Esophagus (tissue), 2 donors: ENCODE results near the gene PHYHIPL. TPM values are rescaled to one million over a fixed set of nuclear protein-coding genes. Genes with fewer than 3 reads are reported as not detected.
"Not testable (repeated sequence)": the region's sequence is repeated elsewhere in the genome, so short reads cannot be mapped to it uniquely, and the experiment has no call there.

Source experiments
- H3K27ac ChIP-seq, 2 donors: one replicate each; pipeline ENCODE4 v1.5.1; 2013; ENCODE audit warnings: low read depth in 2 of 2, mild to moderate bottlenecking in 2 of 2, inconsistent platforms in 1 of 2, low read length in 1 of 2, moderate library complexity in 1 of 2
- H3K27me3 ChIP-seq, 2 donors: one replicate each; pipeline ENCODE4 v1.6.1; 2013; ENCODE audit warnings: low read length in 2 of 2, control low read depth in 1 of 2, mild to moderate bottlenecking in 1 of 2; ENCODE audit not compliant: insufficient read depth in 2 of 2, control insufficient read depth in 1 of 2
- H3K36me3 ChIP-seq, 2 donors: one replicate each; pipeline ENCODE4 v1.6.1; 2013; ENCODE audit warnings: low read length in 1 of 2; ENCODE audit not compliant: control insufficient read depth in 2 of 2, insufficient read depth in 2 of 2
- H3K4me1 ChIP-seq, 2 donors: one replicate each; pipeline ENCODE4 v1.6.1; 2013; ENCODE audit warnings: low read length in 1 of 2; ENCODE audit not compliant: control insufficient read depth in 2 of 2, insufficient read depth in 2 of 2
- H3K4me3 ChIP-seq, 2 donors: one replicate each; pipeline ENCODE4 v1.5.1; 2013; ENCODE audit warnings: low read length in 2 of 2, mild to moderate bottlenecking in 2 of 2, low read depth in 1 of 2, moderate library complexity in 1 of 2
- H3K9me3 ChIP-seq, 2 donors: one replicate each; pipeline ENCODE4 v1.6.1; 2013; ENCODE audit warnings: mild to moderate bottlenecking in 2 of 2, low read depth in 1 of 2, low read length in 1 of 2, moderate library complexity in 1 of 2; ENCODE audit not compliant: control insufficient read depth in 2 of 2, insufficient read depth in 1 of 2
- WGBS, 2 donors: extraction: QIAGEN DNeasy Blood & Tissue Kit; methylation state at CpG; one replicate each; pipeline ENCODE4 v1.1.7; 2013; 5-methylcytosine and 5-hydroxymethylcytosine counted together
- polyA plus RNA-seq, 2 donors: library from polyadenylated mRNA; stranded (reverse); fragments of 200-250 nt; gene quantifications; one replicate each; pipeline ENCODE4 v1.2.3, GENCODE V29; 2013
- donor health status: healthy with polysubstance abuse.
- donor health status: Bipolar disorder and iron deficiency.

The PHYHIPL gene
- polyA plus RNA-seq, 2 donors = 0.05 to 0.08 TPM

DNA sequence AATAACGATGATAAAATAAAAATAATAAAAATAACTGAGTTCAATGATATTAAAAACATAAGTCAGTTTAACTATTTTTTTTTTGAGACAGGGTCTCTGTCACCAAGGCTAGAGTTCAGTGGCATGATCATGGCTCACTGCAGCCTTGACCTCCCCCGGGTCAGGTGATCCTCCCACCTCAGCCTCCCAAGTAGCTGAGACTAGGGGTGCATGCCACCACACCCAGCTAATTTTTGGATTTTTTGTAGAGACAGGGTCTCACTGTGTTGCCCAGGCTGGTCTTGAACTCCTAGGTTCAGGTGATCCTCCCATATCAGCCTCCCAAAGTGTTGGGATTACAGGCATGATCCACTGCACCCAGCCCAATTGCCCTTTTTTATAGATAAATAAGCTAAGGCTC lies 47.2 kb downstream of the PHYHIPL start:
- not testable (repeated sequence) for H3K27me3 ChIP-seq, H3K27ac ChIP-seq, H3K4me3 ChIP-seq, H3K4me1 ChIP-seq, H3K36me3 ChIP-seq, H3K9me3 ChIP-seq
- WGBS, 2 donors = 89 to 93% methylated on average over 2 of the region's 2 CpGs

DNA sequence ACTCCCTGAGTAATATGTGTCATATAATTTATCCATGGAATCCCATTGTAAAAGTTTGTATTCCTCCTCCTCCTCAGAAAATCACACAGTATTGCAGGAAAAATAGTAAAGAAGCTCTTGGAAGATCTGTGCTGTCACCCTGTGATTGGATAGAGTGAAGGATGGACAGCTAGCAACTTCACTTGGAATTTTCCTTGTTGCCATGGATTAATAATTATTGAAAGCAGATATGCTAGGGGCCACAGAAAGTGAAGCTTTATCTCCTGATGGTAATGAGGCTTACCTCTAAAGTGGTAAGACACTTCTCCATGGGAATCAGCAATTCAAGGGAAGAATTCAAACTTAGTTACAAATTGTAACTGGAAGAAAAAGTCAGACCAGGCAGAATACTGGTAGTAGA lies 48.8 kb downstream of the PHYHIPL start:
- Histone ChIP-seq H3K4me1 (no peaks in the 10 kb centered on the region), H3K27me3 (no peaks in the 10 kb centered on the region), H3K9me3 (no peaks in the 10 kb centered on the region), H3K36me3 (no peaks in the 10 kb centered on the region), H3K4me3 (no peak overlapping the region), H3K27ac (no peak overlapping the region)

DNA sequence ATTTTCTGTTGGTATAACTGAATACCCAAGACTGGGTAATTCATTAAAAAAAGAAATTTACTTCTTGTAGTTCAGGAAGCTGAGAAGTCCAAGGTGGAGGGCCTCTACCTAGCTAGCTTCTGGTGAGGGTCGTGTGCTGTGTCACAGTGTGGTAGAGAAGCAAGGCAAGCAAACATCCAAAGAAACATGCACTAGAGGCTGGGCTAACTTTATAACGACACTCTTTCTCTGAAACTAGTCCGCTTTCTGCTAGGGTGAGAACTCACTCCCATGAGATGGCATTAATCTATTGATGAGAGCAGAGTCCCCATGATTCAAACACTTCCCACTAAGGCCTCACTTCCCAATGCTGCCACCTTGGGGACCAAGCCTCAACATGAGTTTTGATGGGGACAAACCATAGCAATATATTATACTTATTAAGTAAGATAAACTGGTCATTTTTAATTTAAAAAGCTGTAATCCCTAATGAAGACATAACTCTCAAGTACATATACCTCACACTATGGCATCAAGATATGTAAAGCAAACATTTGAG lies 50.8 kb downstream of the PHYHIPL start:
- no peaks in the 10 kb centered on the region for H3K4me1 ChIP-seq
- no peaks in the 10 kb centered on the region for H3K36me3 ChIP-seq
- no peaks in the 10 kb centered on the region for H3K9me3 ChIP-seq
- no peak overlapping the region for H3K27ac ChIP-seq
- 85 to 89% methylated on average over 3 of the region's 3 CpGs for WGBS, 2 donors
- no peaks in the 10 kb centered on the region for H3K27me3 ChIP-seq
- no peak overlapping the region for H3K4me3 ChIP-seq

DNA sequence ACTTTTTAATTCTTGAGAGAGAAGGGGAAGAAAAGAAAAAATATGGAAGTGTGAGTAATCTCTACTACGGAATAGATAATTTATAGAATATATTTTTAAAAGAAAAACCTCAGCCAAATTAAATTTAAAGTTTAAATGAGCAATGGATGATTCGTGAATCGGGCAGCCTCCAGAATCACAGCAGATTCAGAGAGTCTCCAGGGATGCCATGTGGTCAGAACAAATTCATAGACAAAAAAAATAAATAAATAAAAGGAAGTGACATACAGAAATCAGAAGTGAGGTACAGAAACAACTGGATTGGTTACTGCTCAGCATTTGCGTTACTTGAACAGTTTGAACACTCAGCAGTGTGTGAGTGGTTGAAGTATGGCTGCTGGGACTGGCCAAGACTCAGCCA lies 53.0 kb downstream of the PHYHIPL start:
- Histone ChIP-seq H3K4me3 (no peak overlapping the region), H3K9me3 (no peaks in the 10 kb centered on the region), H3K27ac (no peak overlapping the region), H3K27me3 (no peaks in the 10 kb centered on the region), H3K4me1 (no peaks in the 10 kb centered on the region), H3K36me3 (no peaks in the 10 kb centered on the region)
- WGBS, 2 donors = 95 to 96% methylated on average over 4 of the region's 4 CpGs

DNA sequence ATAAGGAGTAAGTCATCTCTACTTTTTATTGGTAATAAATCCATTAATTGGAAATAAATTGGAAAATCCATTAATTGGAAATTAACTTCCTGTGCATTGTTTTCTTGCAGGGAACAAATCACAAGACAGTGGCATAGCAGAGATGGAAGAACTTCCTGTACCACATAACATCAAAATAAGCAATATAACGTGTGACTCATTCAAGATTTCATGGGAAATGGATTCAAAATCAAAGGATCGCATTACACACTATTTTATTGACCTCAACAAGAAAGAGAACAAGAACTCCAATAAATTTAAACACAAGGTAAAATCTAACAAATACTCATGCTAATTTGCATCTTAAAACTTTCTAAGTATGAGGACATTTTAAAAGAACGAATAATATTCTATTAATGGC lies 57.8 kb downstream of the PHYHIPL start:
- H3K4me1 ChIP-seq = no peaks in the 10 kb centered on the region
- 69 to 78% methylated on average over 3 of the region's 3 CpGs for WGBS, 2 donors
- H3K9me3 ChIP-seq = no peaks in the 10 kb centered on the region
- no peak overlapping the region for H3K4me3 ChIP-seq
- no peaks in the 10 kb centered on the region for H3K27me3 ChIP-seq
- H3K27ac ChIP-seq = no peak overlapping the region
- no peaks in the 10 kb centered on the region for H3K36me3 ChIP-seq

DNA sequence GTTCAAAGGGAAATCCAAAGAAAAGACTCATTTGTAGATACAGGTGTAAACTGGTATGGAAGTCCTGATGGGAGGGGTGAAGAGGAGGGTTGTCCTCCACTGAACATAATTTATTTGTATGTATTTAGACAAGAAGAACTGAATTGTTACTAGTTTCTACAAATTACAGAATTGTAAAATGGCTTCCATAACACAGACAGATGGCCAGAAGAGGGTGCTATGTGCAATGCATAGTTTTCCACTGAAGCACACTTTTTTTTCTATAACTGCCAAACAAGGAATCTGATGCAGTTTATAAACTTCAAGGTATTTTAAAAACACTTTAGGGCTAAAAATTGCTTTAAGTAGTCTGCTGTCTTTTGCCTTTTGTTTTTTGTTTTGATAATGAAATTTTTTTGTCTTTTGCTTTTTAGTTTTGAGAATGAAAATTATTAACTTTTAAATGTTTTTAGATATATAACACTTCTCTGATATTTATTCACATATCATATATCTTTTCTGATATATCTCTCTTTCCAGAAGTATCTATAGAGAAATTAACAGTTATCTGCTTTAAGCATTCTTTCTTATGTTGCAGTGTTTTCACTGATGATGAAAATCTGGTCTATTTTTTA lies 58.5 kb downstream of the PHYHIPL start:
- no peaks in the 10 kb centered on the region for H3K4me1 ChIP-seq
- H3K4me3 ChIP-seq = no peak overlapping the region

DNA sequence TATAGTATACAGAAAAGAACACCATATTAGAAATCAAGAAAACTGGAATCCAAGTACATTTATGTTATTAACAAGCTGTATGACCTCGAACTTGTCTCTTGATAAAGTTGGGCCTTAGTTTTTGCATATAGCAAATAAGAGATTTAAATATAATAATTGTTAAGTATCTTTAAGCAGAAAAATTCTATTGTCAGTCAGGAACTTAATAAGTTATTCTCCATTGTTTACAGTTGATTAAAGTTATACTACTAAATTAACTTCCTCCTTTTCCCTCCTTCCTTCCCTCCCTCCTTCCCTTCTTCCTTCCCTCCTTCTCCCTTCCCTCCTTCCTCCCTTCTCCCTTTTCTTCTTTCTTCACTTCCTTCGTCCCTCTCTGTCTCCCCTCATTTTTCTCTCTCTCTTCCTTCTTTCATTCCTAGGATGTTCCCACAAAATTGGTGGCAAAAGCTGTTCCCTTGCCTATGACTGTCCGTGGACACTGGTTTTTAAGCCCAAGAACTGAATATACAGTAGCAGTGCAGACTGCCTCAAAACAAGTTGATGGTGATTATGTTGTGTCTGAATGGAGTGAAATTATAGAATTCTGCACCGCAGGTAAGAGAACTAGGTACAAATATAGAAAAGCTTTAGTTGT lies 59.7 kb downstream of the PHYHIPL start:
- H3K27me3 ChIP-seq = no peaks in the 10 kb centered on the region
- H3K4me1 ChIP-seq = no peaks in the 10 kb centered on the region
- H3K4me3 ChIP-seq = no peak overlapping the region
- no peaks in the 10 kb centered on the region for H3K9me3 ChIP-seq
- no peaks in the 10 kb centered on the region for H3K36me3 ChIP-seq
- no peak overlapping the region for H3K27ac ChIP-seq
- 83% methylated on average over 4 of the region's 4 CpGs for WGBS, 2 donors

More for the DNA sequence above, 58.5 kb downstream of the PHYHIPL start:
- Histone ChIP-seq H3K9me3 (no peaks in the 10 kb centered on the region), H3K36me3 (no peaks in the 10 kb centered on the region), H3K27ac (no peak overlapping the region), H3K27me3 (no peaks in the 10 kb centered on the region)

DNA sequence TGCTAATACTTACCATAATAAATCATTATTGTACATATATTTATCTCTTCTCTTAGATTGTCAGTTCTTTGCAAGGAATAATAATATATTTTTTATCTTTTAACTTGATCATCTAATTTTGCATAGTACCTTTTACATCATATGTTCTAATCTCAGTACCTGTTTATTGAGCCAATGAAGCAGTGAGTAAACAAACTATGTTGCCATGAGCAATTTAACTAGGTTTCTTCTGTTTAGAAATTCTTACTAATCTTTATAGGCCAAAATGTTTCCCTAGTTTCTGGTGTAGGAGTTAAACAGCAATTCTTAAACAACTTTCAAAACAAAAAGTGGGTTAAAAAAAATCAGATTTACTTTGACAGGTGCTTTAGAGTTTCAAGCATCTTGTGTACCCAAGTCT lies 61.3 kb downstream of the PHYHIPL start:
- Histone ChIP-seq H3K4me1 (no peaks in the 10 kb centered on the region), H3K36me3 (no peaks in the 10 kb centered on the region), H3K27ac (no peak overlapping the region), H3K4me3 (no peak overlapping the region), H3K9me3 (no peaks in the 10 kb centered on the region), H3K27me3 (no peaks in the 10 kb centered on the region)

DNA sequence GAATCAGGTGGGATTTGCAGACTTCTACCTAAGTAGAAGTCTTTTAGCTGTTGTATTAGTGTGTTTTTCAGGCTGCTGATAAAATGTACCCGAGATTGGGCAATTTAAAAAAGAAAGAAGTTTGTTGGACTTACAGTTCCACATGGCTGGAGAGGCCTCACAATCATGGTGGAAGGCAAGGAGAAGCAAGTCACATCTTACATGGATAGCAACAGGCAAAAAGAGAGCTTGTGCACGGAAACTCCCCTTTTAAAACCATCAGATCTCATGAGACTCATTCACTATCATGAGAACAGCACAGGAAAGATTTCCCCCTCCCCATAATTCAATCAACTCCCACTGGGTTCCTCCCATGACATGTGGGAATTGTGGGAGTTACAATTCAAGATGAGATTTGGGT lies 62.7 kb downstream of the PHYHIPL start:
- not testable (repeated sequence) for H3K27ac ChIP-seq, H3K4me1 ChIP-seq, H3K4me3 ChIP-seq, H3K36me3 ChIP-seq, H3K9me3 ChIP-seq, H3K27me3 ChIP-seq
- 67 to 70% methylated on average over 2 of the region's 2 CpGs for WGBS, 2 donors

DNA sequence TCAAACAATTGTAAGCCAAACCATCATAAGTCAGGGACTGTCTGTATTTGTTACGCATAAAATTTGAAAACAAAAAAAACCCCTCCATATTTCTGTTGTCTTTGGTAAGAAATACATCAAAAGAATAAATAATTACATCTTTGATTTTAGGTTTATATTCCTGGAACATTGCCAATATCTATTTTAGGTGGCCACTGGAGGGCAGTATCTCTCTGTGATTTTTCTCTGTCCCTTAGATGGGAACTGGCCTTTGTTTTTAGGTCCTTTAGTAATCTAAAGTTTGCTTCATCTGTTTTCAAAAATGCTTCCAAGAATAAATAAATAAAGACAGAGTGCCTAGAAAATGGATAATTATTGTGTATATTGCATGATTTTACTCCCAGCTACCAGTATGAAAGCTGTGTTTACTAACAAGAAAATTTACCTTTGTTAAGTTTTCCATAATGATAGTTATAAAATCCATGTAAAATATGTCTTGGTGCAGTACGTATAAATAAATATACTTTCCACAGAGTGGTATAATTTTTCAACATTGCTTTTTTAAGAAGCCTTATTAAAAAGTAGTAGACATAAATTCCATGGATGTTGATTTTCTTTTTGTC lies 64.2 kb downstream of the PHYHIPL start:
- WGBS, 2 donors = 41 to 42% methylated on average over 2 of the region's 2 CpGs
- Histone ChIP-seq H3K4me1 (no peaks in the 10 kb centered on the region), H3K27me3 (no peaks in the 10 kb centered on the region), H3K4me3 (no peak overlapping the region), H3K27ac (no peak overlapping the region), H3K36me3 (no peaks in the 10 kb centered on the region), H3K9me3 (no peaks in the 10 kb centered on the region)
